ENCODE data around the gene CRB1.

The CRB1 gene

DNA sequence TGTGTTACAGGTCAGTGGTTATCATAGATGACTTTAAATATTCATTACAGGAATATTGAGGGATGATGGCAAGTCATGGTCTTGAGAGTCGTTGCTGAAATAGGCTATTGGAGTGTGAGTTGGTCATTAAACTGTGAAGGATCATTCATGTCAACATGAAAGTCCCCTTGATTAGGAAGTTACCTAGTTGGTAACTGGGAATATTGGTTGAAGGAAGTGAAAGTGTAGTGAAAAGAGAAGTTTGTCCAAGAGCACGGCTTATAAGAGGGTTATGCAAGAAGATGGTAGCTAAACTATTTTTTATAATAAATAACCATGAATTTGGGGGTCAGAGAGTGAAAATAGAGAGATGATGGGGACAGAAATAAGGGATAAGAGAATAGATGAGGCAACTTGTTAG lies 16.9 kb downstream of the CRB1 start:
- no peak for DNase-seq (ENCODE audit: low read depth, low spot score)
- no peak overlapping the region for H3K4me3 ChIP-seq (ENCODE audit: low read depth, low read length)
- ChIA-PET POLR2A (no interaction called here), CTCF (no interaction called here)
- TF ChIP-seq, protein P1, sequence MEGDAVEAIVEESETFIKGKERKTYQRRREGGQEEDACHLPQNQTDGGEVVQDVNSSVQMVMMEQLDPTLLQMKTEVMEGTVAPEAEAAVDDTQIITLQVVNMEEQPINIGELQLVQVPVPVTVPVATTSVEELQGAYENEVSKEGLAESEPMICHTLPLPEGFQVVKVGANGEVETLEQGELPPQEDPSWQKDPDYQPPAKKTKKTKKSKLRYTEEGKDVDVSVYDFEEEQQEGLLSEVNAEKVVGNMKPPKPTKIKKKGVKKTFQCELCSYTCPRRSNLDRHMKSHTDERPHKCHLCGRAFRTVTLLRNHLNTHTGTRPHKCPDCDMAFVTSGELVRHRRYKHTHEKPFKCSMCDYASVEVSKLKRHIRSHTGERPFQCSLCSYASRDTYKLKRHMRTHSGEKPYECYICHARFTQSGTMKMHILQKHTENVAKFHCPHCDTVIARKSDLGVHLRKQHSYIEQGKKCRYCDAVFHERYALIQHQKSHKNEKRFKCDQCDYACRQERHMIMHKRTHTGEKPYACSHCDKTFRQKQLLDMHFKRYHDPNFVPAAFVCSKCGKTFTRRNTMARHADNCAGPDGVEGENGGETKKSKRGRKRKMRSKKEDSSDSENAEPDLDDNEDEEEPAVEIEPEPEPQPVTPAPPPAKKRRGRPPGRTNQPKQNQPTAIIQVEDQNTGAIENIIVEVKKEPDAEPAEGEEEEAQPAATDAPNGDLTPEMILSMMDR (IDR thresholded peaks at IDR 0.05; ENCODE audit: insufficient read depth, low read length, missing control alignments): no peak

DNA sequence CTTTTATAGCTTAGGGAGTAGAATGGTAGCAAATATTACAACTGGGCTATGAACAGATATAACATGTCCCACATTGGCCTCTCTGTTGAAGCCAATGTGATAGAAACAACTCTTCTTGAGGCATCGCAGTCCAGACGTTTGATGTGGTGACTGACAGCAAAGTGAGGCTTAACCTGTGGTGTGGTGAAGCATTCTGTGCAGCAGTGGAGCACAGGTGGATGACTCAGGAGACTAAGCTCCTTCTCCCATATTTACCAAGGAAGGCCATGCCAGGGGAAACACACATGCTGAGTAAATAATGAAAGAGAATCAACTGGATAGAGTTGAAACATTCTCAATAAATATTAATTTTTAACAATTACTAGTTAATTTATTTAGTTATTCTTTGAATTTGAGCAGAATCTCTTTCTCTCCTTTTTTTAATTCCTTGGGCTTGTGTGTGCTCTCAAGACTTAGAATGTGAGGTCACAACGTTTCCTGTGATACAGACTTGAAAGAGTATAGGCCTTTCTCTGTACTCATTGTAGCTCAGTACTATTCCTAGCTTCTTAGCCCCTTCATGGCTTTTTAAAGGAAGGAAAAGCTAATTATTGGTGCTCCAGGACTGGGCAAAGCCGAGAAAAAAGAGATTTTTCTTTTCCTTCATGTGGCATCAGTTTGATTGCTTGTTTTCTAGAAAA lies 17.6 kb downstream of the CRB1 start:
- POLR2A ChIA-PET: no interaction called here
- no peak for DNase-seq (ENCODE audit: low read depth, low spot score)
- TF ChIP-seq, protein P1 (IDR thresholded peaks at IDR 0.05; ENCODE audit: insufficient read depth, low read length, missing control alignments): no peak
- H3K4me3 ChIP-seq (ENCODE audit: low read depth, low read length): no peak overlapping the region
- CTCF ChIA-PET: no interaction called here

DNA sequence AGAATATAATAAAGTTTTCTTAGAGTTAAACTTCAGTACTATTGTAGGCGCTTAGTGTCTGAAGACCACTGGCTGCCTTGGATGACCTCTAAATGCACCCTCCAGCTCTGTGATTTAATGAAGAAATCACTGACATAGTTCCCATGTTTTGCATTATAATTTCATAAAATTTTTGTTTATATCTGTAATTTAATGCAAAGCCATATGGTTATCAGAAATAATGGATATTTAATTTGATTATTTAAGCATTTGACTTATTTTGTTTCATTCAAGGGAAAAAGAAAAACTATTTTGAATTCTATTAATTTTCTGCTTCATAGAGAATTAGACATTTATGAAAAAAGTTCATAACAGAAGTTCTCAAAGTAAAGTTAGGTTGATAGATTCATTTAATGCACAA lies 18.6 kb downstream of the CRB1 start:
- POLR2A ChIA-PET: no interaction called here
- CTCF ChIA-PET: no interaction called here
- TF ChIP-seq, protein P1 (IDR thresholded peaks at IDR 0.05; ENCODE audit: insufficient read depth, low read length, missing control alignments): no peak
- H3K4me3 ChIP-seq (ENCODE audit: low read depth, low read length): no peak overlapping the region
- DNase-seq (ENCODE audit: low read depth, low spot score): no peak

DNA sequence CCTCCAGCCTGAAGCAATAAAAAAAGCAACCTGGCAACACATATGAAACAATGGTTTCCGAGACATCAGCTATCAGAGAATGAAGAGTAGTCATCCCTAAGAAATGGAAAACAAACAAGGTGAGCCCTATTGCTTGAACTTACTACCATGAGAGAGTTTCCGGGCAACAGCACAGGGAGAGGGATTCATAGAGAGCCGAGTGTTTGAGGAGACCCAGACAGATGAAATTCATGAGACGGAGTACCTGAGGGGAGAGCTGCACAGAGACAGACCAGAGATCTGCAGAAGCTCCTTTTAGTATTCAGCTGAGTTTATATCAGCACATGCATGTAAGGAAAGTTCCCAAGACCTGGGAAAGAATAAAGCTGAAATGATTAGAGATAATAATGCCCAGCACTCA lies 19.8 kb downstream of the CRB1 start:
- TF ChIP-seq, protein P1 (IDR thresholded peaks at IDR 0.05; ENCODE audit: insufficient read depth, low read length, missing control alignments): no peak
- no peak overlapping the region for H3K4me3 ChIP-seq (ENCODE audit: low read depth, low read length)
- ChIA-PET CTCF (no interaction called here), POLR2A (no interaction called here)
- no peak for DNase-seq (ENCODE audit: low read depth, low spot score)

DNA sequence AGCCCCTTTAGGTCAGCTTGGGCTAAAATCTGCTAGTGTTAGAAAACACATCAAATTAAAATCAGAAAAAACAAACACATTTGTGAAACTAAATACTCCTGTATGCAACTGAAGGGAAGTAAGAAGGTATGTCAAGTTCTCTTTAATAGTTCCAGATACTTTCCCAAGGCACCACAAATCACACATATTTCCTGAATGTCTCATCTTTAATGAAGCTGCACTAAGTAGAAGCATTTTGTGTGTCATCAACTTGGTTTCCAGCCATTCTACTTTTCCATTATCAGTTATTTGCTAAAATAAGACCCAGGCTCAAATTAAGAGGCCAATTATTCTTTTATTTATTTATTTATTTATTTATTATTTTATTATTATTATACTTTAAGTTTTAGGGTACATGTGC lies 34.7 kb downstream of the CRB1 start:
- TF ChIP-seq, protein P1 (IDR thresholded peaks at IDR 0.05; ENCODE audit: insufficient read depth, low read length, missing control alignments): no peak
- peak; percentile 38 for DNase-seq (ENCODE audit: low read depth, low spot score)
- no peak overlapping the region for H3K4me3 ChIP-seq (ENCODE audit: low read depth, low read length)
- ChIA-PET POLR2A (no interaction called here), CTCF (no interaction called here)

DNA sequence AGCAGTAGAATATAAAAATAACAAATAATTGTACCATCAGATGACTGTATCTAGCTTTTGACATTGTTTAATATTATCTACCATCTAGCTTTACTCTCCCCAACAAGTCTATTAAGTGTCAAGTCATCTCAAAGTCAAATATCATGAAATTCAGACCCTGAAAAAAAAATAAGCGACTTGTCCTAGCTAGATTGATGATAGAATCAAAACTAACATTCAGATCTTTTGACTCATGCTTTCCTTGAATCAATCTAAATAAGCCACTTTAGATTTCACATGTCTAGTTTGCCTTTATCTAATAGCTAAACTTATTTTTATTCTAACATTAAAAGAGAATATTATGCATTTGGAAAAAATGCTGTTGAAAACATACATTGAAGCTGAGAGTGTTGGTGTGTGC lies 35.4 kb downstream of the CRB1 start:
- H3K4me3 ChIP-seq (ENCODE audit: low read depth, low read length): no peak overlapping the region
- ChIA-PET CTCF (interaction anchor here (1.4 kb wide), 1 partner anchor 123 kb away, joined by 5 read pairs; no protein-coding TSS in a partner anchor), POLR2A (no interaction called here)
- TF ChIP-seq, protein P1 (IDR thresholded peaks at IDR 0.05; ENCODE audit: insufficient read depth, low read length, missing control alignments): no peak
- no peak for DNase-seq (ENCODE audit: low read depth, low spot score)
